Measurements from ENCODE around the gene FREY1.
A peak's percentile ranks its signal among the peaks of the same experiment; 100 is the strongest.

Gene FREY1

GRCh38 chr11:45927684-45928413, 20.8 kb upstream of the FREY1 start:
- Histone ChIP-seq H3K4me1 (peaks cover 0 to 10% (median 4%) of the 10 kb centered on the region in 4 donors), H3K27ac (no peak overlapping the region), H3K9me3 (no peaks in the 10 kb centered on the region), H3K4me3 (no peak overlapping the region), H3K27me3 (peaks cover under 1 to 38% of the 10 kb centered on the region in 2 donors), H3K36me3 (peaks cover 11 to 32% (median 14%) of the 10 kb centered on the region in 3 donors)
- intact Hi-C loops (cut with DNase I; ENCODE audit: low total_unique reads): no loop called here
- TF ChIP-seq CTCF (IDR thresholded peaks at IDR 0.05): no peak
- DNase-seq: peak in 1 of 2 donors; percentile 62

- H3K36me3 ChIP-seq: peaks cover 6 to 27% (median 13%) of the 10 kb centered on the region in 3 donors
- peaks cover 6 to 43% of the 10 kb centered on the region in 2 donors for H3K27me3 ChIP-seq
- peaks cover 5 to 15% (median 9%) of the 10 kb centered on the region in 4 donors for H3K4me1 ChIP-seq
- no peak overlapping the region for H3K4me3 ChIP-seq
- intact Hi-C loops (cut with DNase I; ENCODE audit: low total_unique reads): no loop called here
- peak in 1 of 2 donors; percentile 60 for DNase-seq
- no peak overlapping the region for H3K27ac ChIP-seq
- no peaks in the 10 kb centered on the region for H3K9me3 ChIP-seq
- no peak for TF ChIP-seq CTCF (IDR thresholded peaks at IDR 0.05)
These were observed 20.2 kb upstream of the FREY1 start for GRCh38 chr11:45927332-45927683.

GRCh38 chr11:45926536-45927331, 19.7 kb upstream of the FREY1 start:
- no peak overlapping the region for H3K27ac ChIP-seq

GRCh38 chr11:45926001-45926401, 18.9 kb upstream of the FREY1 start:
- peaks cover 10 to 25% (median 14%) of the 10 kb centered on the region in 4 donors for H3K4me1 ChIP-seq
- intact Hi-C loops (cut with DNase I; ENCODE audit: low total_unique reads): no loop called here
- peaks cover 0 to 14% (median 0%) of the 10 kb centered on the region in 3 donors for H3K36me3 ChIP-seq
- TF ChIP-seq CTCF (IDR thresholded peaks at IDR 0.05): no peak
- no peak overlapping the region for H3K27ac ChIP-seq
- DNase-seq: peak in 1 of 2 donors; percentile 63
- no peaks in the 10 kb centered on the region for H3K9me3 ChIP-seq
- H3K4me3 ChIP-seq: no peak overlapping the region
- peaks cover 11 to 54% of the 10 kb centered on the region in 2 donors for H3K27me3 ChIP-seq

More at GRCh38 chr11:45926536-45927331, 19.7 kb upstream of the FREY1 start:
- Histone ChIP-seq H3K27me3 (peaks cover 11 to 49% of the 10 kb centered on the region in 2 donors), H3K36me3 (peaks cover 0 to 21% (median 7%) of the 10 kb centered on the region in 3 donors), H3K4me3 (no peak overlapping the region), H3K9me3 (no peaks in the 10 kb centered on the region), H3K4me1 (peaks cover 10 to 21% (median 14%) of the 10 kb centered on the region in 4 donors)
- intact Hi-C loops (cut with DNase I; ENCODE audit: low total_unique reads): no loop called here
- TF ChIP-seq CTCF (IDR thresholded peaks at IDR 0.05): no peak
- peak in 1 of 2 donors; percentile 55 for DNase-seq

GRCh38 chr11:45925550-45925949, 18.5 kb upstream of the FREY1 start:
- peaks cover 0 to 13% (median 0%) of the 10 kb centered on the region in 3 donors for H3K36me3 ChIP-seq
- H3K4me1 ChIP-seq: peaks cover 10 to 24% (median 14%) of the 10 kb centered on the region in 4 donors
- intact Hi-C loops (cut with DNase I; ENCODE audit: low total_unique reads): no loop called here
- DNase-seq: no peak
- H3K9me3 ChIP-seq: no peaks in the 10 kb centered on the region
- H3K27ac ChIP-seq: no peak overlapping the region
- peaks cover 11 to 54% of the 10 kb centered on the region in 2 donors for H3K27me3 ChIP-seq
- no peak overlapping the region for H3K4me3 ChIP-seq
- no peak for TF ChIP-seq CTCF (IDR thresholded peaks at IDR 0.05)
